ENCODE measurements around the gene MARCHF6.
"Not testable (repeated sequence)": the region's sequence is repeated elsewhere in the genome, so short reads cannot be mapped to it uniquely, and the experiment has no call there.

- not testable (repeated sequence) for TF ChIP-seq USF2 (CRISPR knock-in tag; IDR thresholded peaks at IDR 0.05); CTCF (IDR thresholded peaks at IDR 0.05)
Measured at GRCh38 chr5:10344461-10345106, 8.9 kb upstream of the MARCHF6 start.

Measured in WTC11 (cell line).